ENCODE data around the gene ANKRD34B. TPM values are rescaled to one million over a fixed set of nuclear protein-coding genes. Genes with fewer than 3 reads are reported as not detected.

Gene ANKRD34B
- total and polyA plus RNA-seq, 7 donors, result 0.01 TPM; not detected in 6

DNA sequence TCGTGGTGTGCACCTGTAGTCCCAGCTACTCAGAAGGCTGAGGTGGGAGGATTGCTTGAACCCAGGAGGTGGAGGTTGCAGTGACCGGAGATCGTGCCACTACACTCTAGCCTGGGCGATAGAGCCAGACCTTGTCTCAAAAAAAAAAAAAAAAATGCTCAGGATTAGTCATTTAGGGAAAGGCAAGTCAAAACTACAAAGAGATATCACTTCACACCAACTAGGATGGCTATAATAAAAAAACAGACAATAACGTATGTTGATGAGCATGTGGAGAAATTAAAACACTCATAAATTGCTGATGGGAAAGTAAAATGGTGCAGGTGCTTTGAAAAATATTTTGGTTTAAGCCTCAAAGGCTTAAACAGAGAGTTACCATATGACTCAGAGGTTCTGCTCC lies 6.3 kb upstream of the ANKRD34B start:
- Histone ChIP-seq H3K9me3 (no peaks in the 10 kb centered on the region), H3K27ac (no peak overlapping the region), H3K4me3 (no peak overlapping the region), H3K4me1 (no peaks in the 10 kb centered on the region), H3K36me3 (no peaks in the 10 kb centered on the region), H3K27me3 (peaks cover 0 to 18% (median under 1%) of the 10 kb centered on the region in 3 donors)
- TF ChIP-seq POLR2A (IDR thresholded peaks at IDR 0.05) (no peak), CTCF (IDR thresholded peaks at IDR 0.05) (no peak), POLR2AphosphoS5 (IDR thresholded peaks at IDR 0.05) (no peak), EP300 (IDR thresholded peaks at IDR 0.05) (no peak)
- no peak for DNase-seq
- 83 to 85% methylated on average over 5 of the region's 5 CpGs for WGBS, 2 donors
- intact Hi-C loops (cut with DNase I), result no loop called here

DNA sequence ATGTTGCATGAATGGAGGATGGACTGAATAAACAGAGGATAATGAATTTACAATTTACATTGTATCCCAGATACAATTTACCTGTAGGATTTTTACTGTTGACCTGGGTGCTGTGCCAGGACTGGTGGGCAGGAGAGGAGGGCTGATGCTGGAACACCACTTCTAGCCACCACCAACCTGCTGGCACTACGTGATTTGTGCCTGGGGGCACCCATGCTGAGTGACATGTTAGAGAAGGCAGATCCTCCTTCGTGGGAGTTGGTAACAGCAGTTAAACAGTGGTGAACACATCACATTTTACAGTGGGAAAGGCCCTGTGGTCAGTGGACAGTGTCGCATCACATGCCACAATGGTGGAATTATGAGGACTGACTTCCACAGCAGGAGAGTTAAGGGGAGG lies 3.0 kb upstream of the ANKRD34B start:
- no peak overlapping the region for H3K27ac ChIP-seq
- no peaks in the 10 kb centered on the region for H3K36me3 ChIP-seq
- peaks cover 5 to 50% (median 27%) of the 10 kb centered on the region in 3 donors for H3K27me3 ChIP-seq
- intact Hi-C loops (cut with DNase I), result no loop called here
- H3K9me3 ChIP-seq, result no peaks in the 10 kb centered on the region
- H3K4me1 ChIP-seq, result peaks cover 0 to 17% (median 16%) of the 10 kb centered on the region in 4 donors
- no peak for DNase-seq
- TF ChIP-seq POLR2A (IDR thresholded peaks at IDR 0.05) (no peak), POLR2AphosphoS5 (IDR thresholded peaks at IDR 0.05) (no peak), EP300 (IDR thresholded peaks at IDR 0.05) (no peak), CTCF (IDR thresholded peaks at IDR 0.05) (no peak)
- no peak overlapping the region for H3K4me3 ChIP-seq
- WGBS, 2 donors, result 71 to 80% methylated on average over 3 of the region's 3 CpGs

GRCh38 chr5:80569086-80569960 lies 757 bp downstream of the ANKRD34B start:
- Histone ChIP-seq H3K4me3 (peak overlapping the region in 3 of 4 donors; percentile 17 to 32 (median 31)), H3K4me1 (peaks cover 0 to 17% (median 16%) of the 10 kb centered on the region in 4 donors), H3K27ac (no peak overlapping the region), H3K36me3 (no peaks in the 10 kb centered on the region), H3K27me3 (peaks cover 5 to 46% (median 27%) of the 10 kb centered on the region in 3 donors), H3K9me3 (no peaks in the 10 kb centered on the region)
- intact Hi-C loops (cut with DNase I), result no loop called here
- no peak for TF ChIP-seq CTCF (IDR thresholded peaks at IDR 0.05)
- no peak for TF ChIP-seq EP300 (IDR thresholded peaks at IDR 0.05)
- no peak for TF ChIP-seq POLR2A (IDR thresholded peaks at IDR 0.05)
- no peak for TF ChIP-seq POLR2AphosphoS5 (IDR thresholded peaks at IDR 0.05)
- WGBS, 2 donors, result 2 to 3% methylated on average over 89 of the region's 89 CpGs
- DNase-seq, result no peak

GRCh38 chr5:80568251-80568650 lies 1.8 kb downstream of the ANKRD34B start:
- 66 to 69% methylated on average over 6 of the region's 6 CpGs for WGBS, 2 donors
- Histone ChIP-seq H3K27me3 (peaks cover 5 to 41% (median 27%) of the 10 kb centered on the region in 3 donors), H3K36me3 (no peaks in the 10 kb centered on the region)

More at GRCh38 chr5:80568251-80568650, 1.8 kb downstream of the ANKRD34B start:
- no peak for DNase-seq
- H3K9me3 ChIP-seq, result no peaks in the 10 kb centered on the region
- peaks cover 0 to 17% (median 16%) of the 10 kb centered on the region in 4 donors for H3K4me1 ChIP-seq
- H3K27ac ChIP-seq, result no peak overlapping the region
- no peak overlapping the region for H3K4me3 ChIP-seq
- no peak for TF ChIP-seq EP300 (IDR thresholded peaks at IDR 0.05)
- no peak for TF ChIP-seq POLR2AphosphoS5 (IDR thresholded peaks at IDR 0.05)
- no peak for TF ChIP-seq POLR2A (IDR thresholded peaks at IDR 0.05)
- TF ChIP-seq CTCF (IDR thresholded peaks at IDR 0.05), result no peak
- intact Hi-C loops (cut with DNase I), result no loop called here

All from sigmoid colon (tissue), 7 donors.